Neural progenitor cell (in vitro differentiated cells): Measurements from ENCODE around the gene REEP3.
"Not testable (repeated sequence)": the region's sequence is repeated elsewhere in the genome, so short reads cannot be mapped to it uniquely, and the experiment has no call there.

ENCODE experiments used
- CTCF ChIP-seq: fragments of 200-600 bp; sonication (generic); IDR thresholded peaks from 2 replicates; pipeline ENCODE4 v1.5.1; 2017; ENCODE audit warnings: antibody characterized with exemption, mild to moderate bottlenecking
- EZH2 ChIP-seq: fragments of 200-600 bp; sonication (generic); IDR thresholded peaks from 2 replicates; pipeline ENCODE4 v1.6.1; 2017; ENCODE audit warnings: antibody characterized with exemption, mild to moderate bottlenecking, moderate library complexity
- EZH2phosphoT487 ChIP-seq: fragments of 200-600 bp; sonication (generic); IDR thresholded peaks from 2 replicates; pipeline ENCODE4 v1.6.1; 2017; ENCODE audit warnings: antibody characterized with exemption

GRCh38 chr10:63500551-63500950 lies 20.6 kb upstream of the REEP3 start:
- TF ChIP-seq CTCF, EZH2, EZH2phosphoT487: not testable (repeated sequence)
